K562 (cell line): Measurements from ENCODE around the gene DEGS1. TPM values are rescaled to one million over a fixed set of nuclear protein-coding genes. Genes with fewer than 3 reads are reported as not detected.

ENCODE experiments used
- BRD4 ChIP-seq: fragments of 200-600 bp; sonication (generic); IDR thresholded peaks from 2 replicates; pipeline ENCODE4 v1.6.1; 2017; ENCODE audit warnings: inconsistent platforms
- FOXK1 ChIP-seq: sonication (generic); formaldehyde crosslinking; IDR thresholded peaks from 2 replicates; pipeline ENCODE4 v1.8.0; 2022; ENCODE audit warnings: missing genetic modification reagents, mild to moderate bottlenecking, borderline replicate concordance
- HNRNPLL ChIP-seq: fragments of 200-400 bp; formaldehyde crosslinking; IDR thresholded peaks from 2 replicates; pipeline ENCODE4 v1.6.1; 2017; ENCODE audit warnings: low read length, low read depth, mild to moderate bottlenecking; ENCODE audit not compliant: poor library complexity, severe bottlenecking
- NCOA2 ChIP-seq, 2 experiments: fragments of 450-650 bp; IDR thresholded peaks; 2 replicates each; pipeline ENCODE4 v1.6.1; 2018; ENCODE audit warnings: mild to moderate bottlenecking in 2 of 2, moderate library complexity in 1 of 2; ENCODE audit not compliant: partially characterized antibody in 2 of 2
- SRSF9 ChIP-seq: fragments of 200-400 bp; formaldehyde crosslinking; IDR thresholded peaks from 2 replicates; pipeline ENCODE4 v1.6.1; 2017; ENCODE audit warnings: low read depth, low read length, borderline replicate concordance
- TFAM ChIP-seq: fragments of 250-450 bp; sonication (Bioruptor Pico); conservative IDR thresholded peaks from 2 replicates; pipeline ENCODE4 v1.5.0; 2021; ENCODE audit warnings: mild to moderate bottlenecking, moderate library complexity
- ZFP30 ChIP-seq: fragments of 250-450 bp; sonication (Bioruptor Pico); IDR thresholded peaks from 2 replicates; pipeline ENCODE4 v1.8.0; 2022; ENCODE audit warnings: moderate library complexity, mild to moderate bottlenecking, inconsistent platforms, borderline replicate concordance
- ZNF124 ChIP-seq: sonication (generic); formaldehyde crosslinking; IDR thresholded peaks from 2 replicates; pipeline ENCODE4 v1.8.1; 2022; ENCODE audit warnings: missing genetic modification reagents
- ZNF224 ChIP-seq: sonication (generic); formaldehyde crosslinking; IDR thresholded peaks from 2 replicates; pipeline ENCODE4 v1.8.0; 2022; ENCODE audit warnings: mild to moderate bottlenecking, missing genetic modification reagents
- ZNF347 ChIP-seq: fragments of 450-650 bp; formaldehyde crosslinking; IDR thresholded peaks from 2 replicates; pipeline ENCODE4 v1.4.0; 2020; ENCODE audit warnings: low read depth, mild to moderate bottlenecking, moderate library complexity
- polyA plus RNA-seq, 8 experiments: library from polyadenylated mRNA; depleted of rRNA in 4 of 8; stranded (reverse) in 5 of 8; unstranded in 3 of 8; fragments of >200 nt; fragmentation: Nextera tagmentation in 2 of 8; fragmentation: Illumina TruSeq in 1 of 8; extraction: Ambion mirVana in 2 of 8; extraction: Trizol in 1 of 8; gene quantifications; 2 replicates each; pipeline versions ENCODE4 v1.2.1 to v1.2.3, GENCODE V29; 2011 to 2014; ENCODE audit warnings: inconsistent platforms in 1 of 8, missing spikeins in 1 of 8
- total RNA-seq, 7 experiments: library from RNA; depleted of rRNA in 6 of 7; stranded (reverse); fragments of >200 nt in 6 of 7; fragmentation: Illumina TruSeq in 2 of 7; extraction: Trizol in 2 of 7; gene quantifications; 2 replicates each; pipeline versions ENCODE4 v1.2.1 to v1.2.3, GENCODE V29; 2011 to 2021; ENCODE audit warnings: low replicate concordance in 1 of 7
- TF ChIP-seq, protein P1 (sequence below): fragments of 450-650 bp; conservative IDR thresholded peaks from 2 replicates; pipeline ENCODE4 v1.6.1; 2016; ENCODE audit warnings: missing genetic modification characterization, low read depth, mild to moderate bottlenecking, control low read depth, missing compliant biosample characterization
- TF ChIP-seq, protein P2 (sequence below), 3 experiments: fragments of 200-800 bp in 1 of 3; sonication (Bioruptor generic) in 1 of 3; sonication (generic) in 1 of 3; formaldehyde crosslinking in 1 of 3; IDR thresholded peaks; 2 replicates each; pipeline versions ENCODE4 v1.6.1 to v1.8.0; 2016 to 2022; ENCODE audit warnings: mild to moderate bottlenecking in 2 of 3, missing compliant biosample characterization in 2 of 3, missing genetic modification characterization in 2 of 3, missing genetic modification reagents in 1 of 3
- TF ChIP-seq, protein P3 (sequence below): sonication (generic); formaldehyde crosslinking; IDR thresholded peaks from 2 replicates; pipeline ENCODE4 v1.9.0; 2022; ENCODE audit warnings: mild to moderate bottlenecking, missing genetic modification reagents
- TF ChIP-seq, protein P4 (sequence below): fragments of 200-400 bp; formaldehyde crosslinking; IDR thresholded peaks from 2 replicates; pipeline ENCODE4 v1.6.1; 2017; ENCODE audit warnings: mild to moderate bottlenecking, low read depth, low read length, moderate library complexity
- TF ChIP-seq, protein P5 (sequence below), 2 experiments: fragments of 450-650 bp; conservative IDR thresholded peaks; 2 replicates each; pipeline ENCODE4 v1.6.1; 2017; ENCODE audit warnings: mild to moderate bottlenecking in 2 of 2, moderate library complexity in 2 of 2
- TF ChIP-seq, protein P6 (sequence below): sonication (generic); formaldehyde crosslinking; IDR thresholded peaks from 2 replicates; pipeline ENCODE4 v1.8.1; 2023; ENCODE audit warnings: mild to moderate bottlenecking, missing genetic modification reagents

Gene DEGS1
- total and polyA plus RNA-seq, 9 of the 15 experiments (the other 6 are each of a cell fraction or from before 2014, with no cell fraction given) = 12.3 to 95.0 (median 38.8) TPM

DNA sequence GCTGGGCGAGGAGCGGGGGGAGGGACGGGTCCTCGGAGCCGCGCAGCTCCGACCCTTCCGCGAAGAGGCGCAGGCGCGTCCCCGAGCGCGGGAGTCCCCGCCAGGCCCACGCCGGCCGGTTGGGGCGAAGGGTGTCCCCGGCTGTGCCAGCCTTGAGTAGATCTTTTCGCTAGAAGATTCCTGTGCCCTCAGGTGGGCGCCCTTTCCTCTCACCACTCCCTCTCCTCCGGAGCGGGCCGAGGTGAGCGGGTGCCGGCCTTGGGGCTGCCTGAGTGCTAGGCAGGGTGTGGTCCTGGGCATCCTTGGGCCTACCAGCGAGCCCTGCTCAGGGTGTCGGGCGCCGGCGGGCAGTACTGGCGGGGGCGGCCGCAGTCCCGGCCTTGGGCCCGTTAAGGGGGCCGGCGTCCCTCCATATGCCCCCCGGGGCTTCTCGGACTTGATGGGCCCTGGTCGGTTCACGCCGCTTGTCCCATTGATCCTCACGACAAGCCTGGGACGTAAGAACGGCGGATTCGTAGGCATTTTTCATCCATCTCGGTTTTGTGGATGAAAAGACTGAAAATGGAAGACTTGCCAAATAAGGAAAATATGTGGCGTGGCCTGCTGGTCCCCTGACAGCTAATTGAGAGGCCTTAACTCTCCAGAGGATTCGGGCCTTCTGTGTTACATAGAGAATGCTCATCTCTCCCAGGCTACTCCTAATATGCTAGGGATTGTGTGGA lies 712 bp downstream of the DEGS1 start (continued):
- TF ChIP-seq TFAM = no peak
- TF ChIP-seq, protein P1, sequence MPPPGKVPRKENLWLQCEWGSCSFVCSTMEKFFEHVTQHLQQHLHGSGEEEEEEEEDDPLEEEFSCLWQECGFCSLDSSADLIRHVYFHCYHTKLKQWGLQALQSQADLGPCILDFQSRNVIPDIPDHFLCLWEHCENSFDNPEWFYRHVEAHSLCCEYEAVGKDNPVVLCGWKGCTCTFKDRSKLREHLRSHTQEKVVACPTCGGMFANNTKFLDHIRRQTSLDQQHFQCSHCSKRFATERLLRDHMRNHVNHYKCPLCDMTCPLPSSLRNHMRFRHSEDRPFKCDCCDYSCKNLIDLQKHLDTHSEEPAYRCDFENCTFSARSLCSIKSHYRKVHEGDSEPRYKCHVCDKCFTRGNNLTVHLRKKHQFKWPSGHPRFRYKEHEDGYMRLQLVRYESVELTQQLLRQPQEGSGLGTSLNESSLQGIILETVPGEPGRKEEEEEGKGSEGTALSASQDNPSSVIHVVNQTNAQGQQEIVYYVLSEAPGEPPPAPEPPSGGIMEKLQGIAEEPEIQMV = no peak
- TF ChIP-seq, protein P2, sequence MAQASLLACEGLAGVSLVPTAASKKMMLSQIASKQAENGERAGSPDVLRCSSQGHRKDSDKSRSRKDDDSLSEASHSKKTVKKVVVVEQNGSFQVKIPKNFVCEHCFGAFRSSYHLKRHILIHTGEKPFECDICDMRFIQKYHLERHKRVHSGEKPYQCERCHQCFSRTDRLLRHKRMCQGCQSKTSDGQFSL (CRISPR knock-in tag; IDR thresholded peaks at IDR 0.05) = peak; percentile 14
- TF ChIP-seq, protein P2 (tag; IDR thresholded peaks at IDR 0.05) = no peak
- TF ChIP-seq, protein P3, sequence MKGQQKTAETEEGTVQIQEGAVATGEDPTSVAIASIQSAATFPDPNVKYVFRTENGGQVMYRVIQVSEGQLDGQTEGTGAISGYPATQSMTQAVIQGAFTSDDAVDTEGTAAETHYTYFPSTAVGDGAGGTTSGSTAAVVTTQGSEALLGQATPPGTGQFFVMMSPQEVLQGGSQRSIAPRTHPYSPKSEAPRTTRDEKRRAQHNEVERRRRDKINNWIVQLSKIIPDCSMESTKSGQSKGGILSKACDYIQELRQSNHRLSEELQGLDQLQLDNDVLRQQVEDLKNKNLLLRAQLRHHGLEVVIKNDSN (CRISPR knock-in tag) = no peak
- no peak for TF ChIP-seq ZNF124 (CRISPR knock-in tag)
- TF ChIP-seq, protein P4, sequence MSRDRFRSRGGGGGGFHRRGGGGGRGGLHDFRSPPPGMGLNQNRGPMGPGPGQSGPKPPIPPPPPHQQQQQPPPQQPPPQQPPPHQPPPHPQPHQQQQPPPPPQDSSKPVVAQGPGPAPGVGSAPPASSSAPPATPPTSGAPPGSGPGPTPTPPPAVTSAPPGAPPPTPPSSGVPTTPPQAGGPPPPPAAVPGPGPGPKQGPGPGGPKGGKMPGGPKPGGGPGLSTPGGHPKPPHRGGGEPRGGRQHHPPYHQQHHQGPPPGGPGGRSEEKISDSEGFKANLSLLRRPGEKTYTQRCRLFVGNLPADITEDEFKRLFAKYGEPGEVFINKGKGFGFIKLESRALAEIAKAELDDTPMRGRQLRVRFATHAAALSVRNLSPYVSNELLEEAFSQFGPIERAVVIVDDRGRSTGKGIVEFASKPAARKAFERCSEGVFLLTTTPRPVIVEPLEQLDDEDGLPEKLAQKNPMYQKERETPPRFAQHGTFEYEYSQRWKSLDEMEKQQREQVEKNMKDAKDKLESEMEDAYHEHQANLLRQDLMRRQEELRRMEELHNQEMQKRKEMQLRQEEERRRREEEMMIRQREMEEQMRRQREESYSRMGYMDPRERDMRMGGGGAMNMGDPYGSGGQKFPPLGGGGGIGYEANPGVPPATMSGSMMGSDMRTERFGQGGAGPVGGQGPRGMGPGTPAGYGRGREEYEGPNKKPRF = no peak
- TF ChIP-seq ZNF224 (CRISPR knock-in tag) = no peak
- TF ChIP-seq, protein P5, sequence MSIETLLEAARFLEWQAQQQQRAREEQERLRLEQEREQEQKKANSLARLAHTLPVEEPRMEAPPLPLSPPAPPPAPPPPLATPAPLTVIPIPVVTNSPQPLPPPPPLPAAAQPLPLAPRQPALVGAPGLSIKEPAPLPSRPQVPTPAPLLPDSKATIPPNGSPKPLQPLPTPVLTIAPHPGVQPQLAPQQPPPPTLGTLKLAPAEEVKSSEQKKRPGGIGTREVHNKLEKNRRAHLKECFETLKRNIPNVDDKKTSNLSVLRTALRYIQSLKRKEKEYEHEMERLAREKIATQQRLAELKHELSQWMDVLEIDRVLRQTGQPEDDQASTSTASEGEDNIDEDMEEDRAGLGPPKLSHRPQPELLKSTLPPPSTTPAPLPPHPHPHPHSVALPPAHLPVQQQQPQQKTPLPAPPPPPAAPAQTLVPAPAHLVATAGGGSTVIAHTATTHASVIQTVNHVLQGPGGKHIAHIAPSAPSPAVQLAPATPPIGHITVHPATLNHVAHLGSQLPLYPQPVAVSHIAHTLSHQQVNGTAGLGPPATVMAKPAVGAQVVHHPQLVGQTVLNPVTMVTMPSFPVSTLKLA (conservative IDR thresholded peaks at IDR 0.05) = no peak
- no peak for TF ChIP-seq NCOA2 (IDR thresholded peaks at IDR 0.05; ENCODE audit: partially characterized antibody in 2 of 2)
- TF ChIP-seq BRD4 = peak; percentile 66; the same call in 1 of the 2 replicates
- no peak; the same call in 1 of the 2 replicates for TF ChIP-seq FOXK1 (CRISPR knock-in tag)
- peak; percentile 0 for TF ChIP-seq HNRNPLL
- TF ChIP-seq, protein P6, sequence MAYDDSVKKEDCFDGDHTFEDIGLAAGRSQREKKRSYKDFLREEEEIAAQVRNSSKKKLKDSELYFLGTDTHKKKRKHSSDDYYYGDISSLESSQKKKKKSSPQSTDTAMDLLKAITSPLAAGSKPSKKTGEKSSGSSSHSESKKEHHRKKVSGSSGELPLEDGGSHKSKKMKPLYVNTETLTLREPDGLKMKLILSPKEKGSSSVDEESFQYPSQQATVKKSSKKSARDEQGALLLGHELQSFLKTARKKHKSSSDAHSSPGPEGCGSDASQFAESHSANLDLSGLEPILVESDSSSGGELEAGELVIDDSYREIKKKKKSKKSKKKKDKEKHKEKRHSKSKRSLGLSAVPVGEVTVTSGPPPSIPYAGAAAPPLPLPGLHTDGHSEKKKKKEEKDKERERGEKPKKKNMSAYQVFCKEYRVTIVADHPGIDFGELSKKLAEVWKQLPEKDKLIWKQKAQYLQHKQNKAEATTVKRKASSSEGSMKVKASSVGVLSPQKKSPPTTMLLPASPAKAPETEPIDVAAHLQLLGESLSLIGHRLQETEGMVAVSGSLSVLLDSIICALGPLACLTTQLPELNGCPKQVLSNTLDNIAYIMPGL (CRISPR knock-in tag) = no peak
- no peak for TF ChIP-seq SRSF9
- TF ChIP-seq ZNF347 (CRISPR knock-in tag) = no peak
- TF ChIP-seq ZFP30 (CRISPR knock-in tag) = no peak
